HUES64 (cell line): Measurements from ENCODE around the gene FOXP3.

Source experiments
- H3K27ac ChIP-seq: 2 replicates; pipeline ENCODE4 v1.7.0; 2013; ENCODE audit warnings: low read depth, low read length, inconsistent platforms
- H3K27me3 ChIP-seq: 2 replicates; pipeline ENCODE4 v1.6.1; 2013; ENCODE audit warnings: mild to moderate bottlenecking, low read length; ENCODE audit not compliant: insufficient read depth
- H3K36me3 ChIP-seq: 2 replicates; pipeline ENCODE4 v1.6.1; 2013; ENCODE audit warnings: mild to moderate bottlenecking, low read length; ENCODE audit not compliant: insufficient read depth
- H3K4me1 ChIP-seq: 2 replicates; pipeline ENCODE4 v1.6.1; 2013; ENCODE audit warnings: mild to moderate bottlenecking, low read length, moderate library complexity; ENCODE audit not compliant: insufficient read depth
- H3K4me3 ChIP-seq: 2 replicates; pipeline ENCODE4 v1.5.1; 2013; ENCODE audit warnings: mild to moderate bottlenecking, low read length, moderate library complexity
- H3K9ac ChIP-seq: 2 replicates; pipeline ENCODE4 v1.6.1; 2013; ENCODE audit warnings: mild to moderate bottlenecking, low read depth, low read length
- H3K9me3 ChIP-seq: 2 replicates; pipeline ENCODE4 v1.6.1; 2013; ENCODE audit warnings: low read depth, low read length; ENCODE audit not compliant: insufficient read depth
- WGBS: fragments of 150-250, 120-280 bp; methylation state at CpG from one replicate; pipeline ENCODE4 v1.1.7; 2013; ENCODE audit warnings: missing lambda C conversion rate; 5-methylcytosine and 5-hydroxymethylcytosine counted together

The FOXP3 gene

DNA sequence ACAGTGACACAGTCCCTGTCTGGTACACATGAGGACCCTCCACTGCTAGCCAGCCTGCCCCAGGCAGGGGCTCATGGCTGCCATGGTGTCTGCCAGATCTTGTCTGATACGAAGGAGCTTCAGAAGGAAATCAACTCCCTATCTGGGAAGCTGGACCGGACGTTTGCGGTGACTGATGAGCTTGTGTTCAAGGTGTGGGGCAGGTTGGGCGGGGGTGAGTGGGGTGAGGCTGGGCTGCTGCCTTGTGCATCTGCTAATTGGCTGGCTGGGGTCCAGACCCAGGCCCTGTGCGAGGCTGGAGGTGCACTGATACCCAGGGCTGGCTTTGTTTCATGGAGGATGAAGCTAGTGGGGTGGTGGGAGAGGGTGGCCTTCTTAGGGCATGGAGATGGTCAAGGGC lies 15.4 kb downstream of the FOXP3 start:
- Histone ChIP-seq H3K27ac (no peak overlapping the region), H3K9ac (no peak overlapping the region), H3K4me3 (no peak overlapping the region), H3K36me3 (no peaks in the 10 kb centered on the region; the same call in 1 of the 2 replicates), H3K27me3 (no peaks in the 10 kb centered on the region), H3K4me1 (no peaks in the 10 kb centered on the region), H3K9me3 (no peaks in the 10 kb centered on the region)
- WGBS = 100% methylated on average over 6 of the region's 6 CpGs

DNA sequence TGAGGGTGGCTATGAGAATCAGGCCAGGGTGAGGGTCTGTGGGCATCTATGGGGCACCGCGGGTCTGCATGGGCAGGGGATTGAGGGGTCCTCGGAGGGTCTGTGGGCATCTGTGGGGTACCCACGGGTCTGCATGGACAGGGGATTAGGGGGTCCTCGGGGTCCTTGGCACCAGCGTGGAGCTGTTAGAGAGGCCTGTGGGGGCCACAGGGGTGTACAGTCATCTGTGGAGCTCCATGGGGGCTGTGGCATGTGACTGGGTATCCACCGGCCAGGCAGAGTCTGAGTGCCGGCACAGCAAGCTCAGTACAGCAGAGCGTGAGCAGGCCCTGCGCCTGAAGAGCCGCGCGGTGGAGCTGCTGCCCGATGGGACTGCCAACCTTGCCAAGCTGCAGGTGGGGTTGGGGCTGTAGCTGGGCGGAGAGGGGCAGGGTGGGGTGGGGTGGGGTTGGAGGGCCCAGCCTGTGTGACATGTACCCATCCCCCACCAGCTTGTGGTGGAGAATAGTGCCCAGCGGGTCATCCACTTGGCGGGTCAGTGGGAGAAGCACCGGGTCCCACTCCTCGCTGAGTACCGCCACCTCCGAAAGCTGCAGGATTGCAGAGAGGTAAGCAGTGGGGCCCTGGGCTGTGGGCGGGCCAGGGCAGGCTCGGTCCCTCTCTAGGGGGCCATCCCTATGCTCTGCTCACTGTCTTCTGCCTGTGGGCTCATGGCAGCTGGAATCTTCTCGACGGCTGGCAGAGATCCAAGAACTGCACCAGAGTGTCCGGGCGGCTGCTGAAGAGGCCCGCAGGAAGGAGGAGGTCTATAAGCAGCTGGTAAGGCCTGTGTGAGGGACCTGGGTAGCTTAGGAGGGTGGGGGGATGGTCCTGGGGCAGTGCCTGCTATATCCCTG lies 16.3 kb downstream of the FOXP3 start:
- no peaks in the 10 kb centered on the region for H3K4me1 ChIP-seq
- H3K4me3 ChIP-seq = no peak overlapping the region
- 92% methylated on average over 27 of the region's 28 CpGs for WGBS
- H3K9ac ChIP-seq = no peak overlapping the region
- H3K27ac ChIP-seq = no peak overlapping the region
- peaks cover 3% of the 10 kb centered on the region; the same call in 1 of the 2 replicates for H3K36me3 ChIP-seq
- H3K9me3 ChIP-seq = no peaks in the 10 kb centered on the region
- H3K27me3 ChIP-seq = no peaks in the 10 kb centered on the region

- Histone ChIP-seq H3K27me3 (no peaks in the 10 kb centered on the region), H3K4me3 (no peak overlapping the region), H3K9ac (no peak overlapping the region), H3K27ac (no peak overlapping the region), H3K9me3 (no peaks in the 10 kb centered on the region), H3K36me3 (peaks cover 3% of the 10 kb centered on the region; the same call in 1 of the 2 replicates), H3K4me1 (no peaks in the 10 kb centered on the region)
- 93% methylated on average over 11 of the region's 11 CpGs for WGBS
Measured at GRCh38 chrX:49247346-49247745, 17.2 kb downstream of the FOXP3 start.

DNA sequence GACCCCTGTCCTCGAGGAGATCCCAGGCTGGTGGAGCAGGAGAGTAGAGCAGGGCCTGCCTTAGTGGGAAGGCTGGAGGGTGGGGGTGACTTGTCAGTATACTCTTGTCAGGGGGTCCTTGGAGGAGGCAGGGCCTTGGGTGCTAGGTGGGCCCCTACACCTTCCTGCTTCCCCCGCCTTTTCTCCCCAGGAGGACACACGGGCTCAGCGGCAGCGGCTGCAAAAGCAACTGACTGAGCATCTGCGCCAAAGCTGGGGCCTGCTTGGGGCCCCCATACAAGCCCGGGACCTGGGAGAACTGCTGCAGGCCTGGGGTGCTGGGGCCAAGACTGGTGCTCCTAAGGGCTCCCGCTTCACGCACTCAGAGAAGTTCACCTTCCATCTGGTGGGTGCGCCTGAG lies 18.0 kb downstream of the FOXP3 start:
- Histone ChIP-seq H3K36me3 (peaks cover 3% of the 10 kb centered on the region; the same call in 1 of the 2 replicates), H3K4me3 (no peak overlapping the region), H3K9me3 (no peaks in the 10 kb centered on the region), H3K27ac (no peak overlapping the region), H3K4me1 (no peaks in the 10 kb centered on the region), H3K9ac (no peak overlapping the region), H3K27me3 (no peaks in the 10 kb centered on the region)
- 96% methylated on average over 9 of the region's 10 CpGs for WGBS

DNA sequence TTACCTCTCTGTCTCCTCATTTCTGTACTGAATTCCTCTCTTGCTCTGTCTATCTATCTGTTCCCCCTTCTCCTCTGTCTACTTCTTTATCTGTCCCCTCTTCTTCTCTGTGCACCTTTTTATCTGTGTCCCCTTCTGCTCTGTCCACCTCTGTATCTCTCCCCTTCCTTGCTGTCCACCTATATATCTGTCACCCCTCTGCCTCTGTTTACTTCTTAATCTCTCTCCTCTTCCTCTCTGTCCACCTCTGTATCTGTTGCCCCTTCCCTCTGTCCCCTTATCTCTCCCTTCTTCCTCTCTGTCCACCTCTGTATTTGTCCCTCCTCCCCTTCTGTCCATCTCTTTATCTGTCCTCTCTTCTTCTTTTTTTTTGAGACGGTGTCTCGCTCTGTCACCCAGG lies 20.3 kb downstream of the FOXP3 start:
- Histone ChIP-seq H3K27ac (no peak overlapping the region), H3K4me1 (no peaks in the 10 kb centered on the region), H3K9ac (no peak overlapping the region), H3K9me3 (no peaks in the 10 kb centered on the region), H3K27me3 (no peaks in the 10 kb centered on the region), H3K36me3 (peaks cover 3% of the 10 kb centered on the region; the same call in 1 of the 2 replicates), H3K4me3 (no peak overlapping the region)
- WGBS = 97% methylated on average over 2 of the region's 2 CpGs

DNA sequence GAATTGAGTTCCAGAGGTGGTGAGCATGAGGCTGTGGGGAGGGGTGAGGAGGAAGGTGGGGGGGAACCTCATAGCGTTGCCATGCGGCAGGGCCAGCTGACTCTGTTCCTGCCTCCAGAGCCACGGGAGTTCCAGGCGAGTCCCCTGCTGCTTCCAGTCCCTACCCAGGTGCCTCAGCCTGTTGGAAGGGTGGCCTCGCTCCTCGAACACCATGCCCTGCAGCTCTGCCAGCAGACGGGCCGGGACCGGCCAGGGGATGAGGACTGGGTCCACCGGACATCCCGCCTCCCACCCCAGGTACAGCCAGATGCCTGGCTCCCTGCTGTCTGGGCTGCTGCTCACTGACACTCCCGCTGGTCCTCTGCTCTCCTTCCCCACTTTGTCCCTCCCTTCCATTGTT lies 21.3 kb downstream of the FOXP3 start:
- H3K27ac ChIP-seq = no peak overlapping the region

DNA sequence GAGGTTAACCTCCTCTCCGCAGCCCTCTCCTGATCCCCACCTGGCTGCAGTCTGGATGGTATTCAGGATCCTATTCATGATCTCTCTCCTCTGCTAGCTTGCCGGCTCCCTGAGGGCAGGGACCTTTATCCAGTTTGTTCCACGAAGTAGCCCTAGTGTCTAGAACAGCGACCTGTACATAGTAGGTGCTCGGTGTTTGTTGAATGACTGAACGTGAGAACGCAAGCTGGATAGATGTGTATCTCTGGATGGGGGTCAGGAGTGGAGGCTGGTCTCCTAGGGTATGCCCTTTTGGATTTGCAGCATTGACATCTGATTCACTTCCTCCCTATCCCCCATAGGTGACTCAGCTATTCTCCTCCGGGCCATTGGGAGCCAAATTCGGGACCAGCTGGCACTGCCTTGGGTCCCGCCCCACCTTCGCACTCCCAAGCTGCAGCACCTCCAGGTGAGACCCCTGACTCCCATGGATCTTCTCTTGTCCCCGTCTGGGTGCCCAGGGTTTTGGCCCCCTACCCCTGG lies 21.9 kb downstream of the FOXP3 start:
- H3K9ac ChIP-seq = no peak overlapping the region; the same call in 1 of the 2 replicates
- no peak overlapping the region for H3K27ac ChIP-seq
- no peaks in the 10 kb centered on the region for H3K9me3 ChIP-seq
- 93% methylated on average over 12 of the region's 12 CpGs for WGBS
- no peaks in the 10 kb centered on the region for H3K27me3 ChIP-seq
- no peaks in the 10 kb centered on the region for H3K4me1 ChIP-seq
- H3K4me3 ChIP-seq = no peak overlapping the region
- peaks cover 3% of the 10 kb centered on the region; the same call in 1 of the 2 replicates for H3K36me3 ChIP-seq

More for the DNA sequence above, 21.3 kb downstream of the FOXP3 start:
- H3K36me3 ChIP-seq = peaks cover 3% of the 10 kb centered on the region; the same call in 1 of the 2 replicates
- no peaks in the 10 kb centered on the region for H3K4me1 ChIP-seq
- no peak overlapping the region for H3K9ac ChIP-seq
- H3K4me3 ChIP-seq = no peak overlapping the region
- H3K27me3 ChIP-seq = no peaks in the 10 kb centered on the region
- no peaks in the 10 kb centered on the region for H3K9me3 ChIP-seq
- 94% methylated on average over 12 of the region's 12 CpGs for WGBS

GRCh38 chrX:49238735-49239134 lies 25.8 kb downstream of the FOXP3 start:
- Histone ChIP-seq H3K27ac (no peak overlapping the region), H3K36me3 (peaks cover 3% of the 10 kb centered on the region; the same call in 1 of the 2 replicates), H3K9me3 (no peaks in the 10 kb centered on the region), H3K4me3 (no peak overlapping the region), H3K4me1 (no peaks in the 10 kb centered on the region), H3K9ac (no peak overlapping the region), H3K27me3 (no peaks in the 10 kb centered on the region)
- WGBS = 95% methylated on average over 7 of the region's 7 CpGs

- Histone ChIP-seq H3K27ac (no peak overlapping the region), H3K4me3 (no peak overlapping the region), H3K36me3 (no peaks in the 10 kb centered on the region), H3K9ac (no peak overlapping the region), H3K9me3 (no peaks in the 10 kb centered on the region), H3K27me3 (no peaks in the 10 kb centered on the region), H3K4me1 (no peaks in the 10 kb centered on the region)
- WGBS = 96% methylated on average over 9 of the region's 9 CpGs
Measured at GRCh38 chrX:49237060-49237459, 27.4 kb downstream of the FOXP3 start.

DNA sequence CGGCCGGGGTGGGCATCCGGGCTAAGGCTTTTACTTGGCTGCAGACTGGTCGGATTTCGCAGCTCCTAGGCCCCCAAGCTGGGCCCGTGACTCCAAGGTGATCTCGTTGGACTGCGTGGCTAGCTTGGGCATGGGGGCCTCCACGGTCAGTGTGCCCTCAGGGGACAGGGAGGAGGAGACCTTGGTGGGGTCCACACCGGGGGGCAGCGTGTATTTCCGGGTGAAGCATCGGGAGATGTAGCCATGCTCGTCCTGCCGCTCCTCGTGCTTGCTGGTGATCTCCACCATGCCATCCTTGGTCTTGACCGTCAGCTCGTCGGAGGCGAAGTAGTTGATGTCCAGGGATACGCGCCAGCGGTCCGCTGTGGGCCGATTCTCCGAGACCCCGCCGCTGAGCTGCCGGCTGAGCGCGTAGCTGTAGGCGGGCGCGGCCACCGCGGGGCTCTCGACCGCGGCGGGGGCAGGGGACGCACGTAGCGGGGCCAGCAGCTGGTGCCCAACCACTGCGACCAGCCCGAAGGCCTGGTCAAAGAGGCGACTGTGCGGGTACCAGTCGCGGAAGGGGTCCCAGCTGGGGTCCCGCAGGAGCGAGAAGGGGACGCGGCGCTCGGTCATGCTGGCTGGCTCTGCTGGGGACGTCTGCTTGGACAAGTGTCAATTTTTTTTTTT lies 30.5 kb downstream of the FOXP3 start:
- no peaks in the 10 kb centered on the region for H3K4me1 ChIP-seq
- 94% methylated on average over 56 of the region's 56 CpGs for WGBS
- no peaks in the 10 kb centered on the region for H3K27me3 ChIP-seq
- H3K9ac ChIP-seq = no peak overlapping the region
- H3K9me3 ChIP-seq = no peaks in the 10 kb centered on the region
- no peak overlapping the region for H3K27ac ChIP-seq
- H3K36me3 ChIP-seq = no peaks in the 10 kb centered on the region
- H3K4me3 ChIP-seq = no peak overlapping the region

GRCh38 chrX:49233176-49233575 lies 31.3 kb downstream of the FOXP3 start, which contains the start of gene CACNA1F:
Gene CACNA1F (minus strand): TSS chrX:49233340. CDS start chrX:49233309, 31 bp downstream.
- no peaks in the 10 kb centered on the region for H3K9me3 ChIP-seq
- H3K27ac ChIP-seq = no peak within 1 kb of the TSS
- no peak within 1 kb of the TSS for H3K9ac ChIP-seq
- no peaks in the 10 kb centered on the region for H3K36me3 ChIP-seq
- WGBS = no CpG with 5 or more reads among the region's 9 CpGs
- no peak within 1 kb of the TSS for H3K4me3 ChIP-seq
- no peaks in the 10 kb centered on the region for H3K4me1 ChIP-seq
- no peaks in the 10 kb centered on the region for H3K27me3 ChIP-seq
